ENCODE results near the gene AUP1.
A peak's percentile ranks its signal among the peaks of the same experiment; 100 is the strongest.

GRCh38 chr2:74513605-74514367 lies 15.7 kb downstream of the AUP1 start:
- TF ChIP-seq CTCF (IDR thresholded peaks at IDR 0.05) (no peak), EP300 (IDR thresholded peaks at IDR 0.05) (no peak), POLR2A (IDR thresholded peaks at IDR 0.05) (no peak), POLR2AphosphoS5 (IDR thresholded peaks at IDR 0.05) (peak in 1 of 3 donors; percentile 83)
